ENCODE results near the gene RAB3A. TPM values are rescaled to one million over a fixed set of nuclear protein-coding genes. Genes with fewer than 3 reads are reported as not detected.

Gene RAB3A
- total RNA-seq, 1 donor from 2014 or later: 11.0 TPM

DNA sequence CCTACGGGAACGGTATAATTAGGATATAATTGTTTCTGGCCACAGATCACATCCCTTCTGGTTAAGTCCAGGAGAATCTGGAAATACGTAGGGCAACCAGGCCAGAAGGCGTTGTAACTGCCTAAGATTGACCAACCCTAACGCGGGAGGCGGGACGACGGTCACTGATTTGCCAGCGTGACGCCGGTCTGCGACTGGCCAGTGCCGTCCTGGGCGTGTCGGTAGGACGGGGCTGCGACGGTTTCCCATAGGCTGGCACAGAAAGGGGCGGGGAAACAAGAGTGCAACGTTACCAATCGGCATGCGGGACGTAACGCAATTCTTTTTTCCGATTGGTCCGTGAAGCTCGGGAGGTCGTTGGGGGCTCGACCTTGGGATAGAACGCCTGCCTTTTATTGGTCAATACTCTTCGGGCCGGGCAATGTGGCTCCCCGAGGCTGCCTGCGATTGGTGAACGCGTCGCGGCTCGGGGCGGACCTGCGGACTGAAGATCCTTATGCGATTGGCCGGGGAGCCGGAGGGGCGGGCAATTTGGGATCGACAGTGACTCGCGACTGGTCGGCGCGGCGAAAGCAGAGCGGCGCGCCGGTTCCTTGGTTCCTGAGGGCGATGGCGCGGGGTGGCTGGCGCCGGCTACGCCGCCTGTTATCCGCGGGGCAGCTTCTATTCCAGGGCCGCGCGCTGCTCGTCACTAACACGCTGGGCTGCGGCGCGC, 11.0 kb downstream of the RAB3A start, which contains the start of gene MPV17L2:
Gene MPV17L2, plus strand, starts transcription at position 546 of the 715 bp plus-strand sequence. Its CDS starts 64 bp downstream, at position 610.
- H3K27ac Mint-ChIP-seq: peak within 1 kb of the TSS; percentile 90
- H3K27me3 Mint-ChIP-seq (ENCODE audit: insufficient read depth): no peaks in the 10 kb centered on the region
- peak; percentile 99 for DNase-seq (ENCODE audit: low spot score)
- intact Hi-C loops (cut with micrococcal nuclease): loop anchor here (1.0 to 5.0 kb wide), 12 partner anchors 11 to 349 kb away; partner anchors contain the start of genes ELL, FKBP8, IFI30 and JUND
- H3K36me3 Mint-ChIP-seq (ENCODE audit: low read depth): no peaks in the 10 kb centered on the region
- no peaks in the 10 kb centered on the region for H3K9me3 Mint-ChIP-seq
- peaks cover 20% of the 10 kb centered on the region for H3K4me1 Mint-ChIP-seq (ENCODE audit: low read depth)
- H3K4me3 Mint-ChIP-seq: peak within 1 kb of the TSS; percentile 83

DNA sequence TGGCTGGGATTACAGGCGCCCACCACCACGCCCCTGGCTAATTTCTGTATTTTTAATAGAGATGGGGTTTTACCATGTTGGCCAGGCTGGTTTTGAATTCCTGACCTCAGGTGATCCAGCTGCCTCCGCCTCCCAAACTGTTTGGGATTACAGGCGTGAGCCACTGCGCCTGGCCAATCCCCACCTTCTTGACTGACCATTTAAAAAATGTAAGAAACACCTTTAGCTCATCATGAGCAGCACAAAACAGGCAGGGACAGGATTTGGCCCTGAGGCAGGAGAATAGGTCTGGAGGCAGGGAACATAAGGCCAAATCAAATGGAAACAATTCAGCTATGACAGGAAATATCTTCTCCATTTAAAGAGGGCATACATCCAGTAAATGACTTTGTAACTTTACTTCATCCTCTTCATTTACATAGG, 12.2 kb downstream of the RAB3A start:
- Mint-ChIP-seq H3K27me3 (ENCODE audit: insufficient read depth) (no peaks in the 10 kb centered on the region), H3K4me3 (peak overlapping the region; percentile 83), H3K27ac (peak overlapping the region; percentile 90), H3K9me3 (no peaks in the 10 kb centered on the region), H3K4me1 (ENCODE audit: low read depth) (peaks cover 20% of the 10 kb centered on the region), H3K36me3 (ENCODE audit: low read depth) (no peaks in the 10 kb centered on the region)
- intact Hi-C loops (cut with micrococcal nuclease): loop anchor here (1.0 to 5.0 kb wide), 9 partner anchors 18 to 351 kb away; partner anchors contain the start of genes FKBP8, IFI30, JUND and LSM4
- no peak for DNase-seq (ENCODE audit: low spot score)

DNA sequence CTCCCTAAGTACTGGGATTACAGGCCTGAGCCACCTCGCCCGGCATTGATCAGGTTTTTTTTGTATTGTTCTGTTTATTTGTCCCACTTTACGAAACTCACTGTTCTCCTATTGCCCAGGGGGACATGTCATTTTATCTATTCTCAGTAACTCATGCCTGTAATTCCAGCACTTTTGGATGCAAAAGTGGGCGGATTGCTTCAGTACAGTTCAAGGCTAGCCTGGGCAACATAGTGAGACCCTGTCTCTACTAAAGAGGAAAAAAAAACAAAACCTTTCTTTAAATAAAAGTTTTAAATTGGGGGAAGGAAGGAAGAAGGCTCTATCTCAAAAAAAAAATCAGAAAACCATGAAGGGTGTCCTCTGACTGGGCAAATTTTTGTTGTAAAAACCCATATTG, 13.6 kb downstream of the RAB3A start:
- Mint-ChIP-seq H3K27ac (no peak overlapping the region), H3K9me3 (no peaks in the 10 kb centered on the region), H3K4me3 (no peak overlapping the region), H3K36me3 (ENCODE audit: low read depth) (no peaks in the 10 kb centered on the region), H3K27me3 (ENCODE audit: insufficient read depth) (no peaks in the 10 kb centered on the region), H3K4me1 (ENCODE audit: low read depth) (peaks cover 20% of the 10 kb centered on the region)
- no peak for DNase-seq (ENCODE audit: low spot score)
- intact Hi-C loops (cut with micrococcal nuclease): loop anchor here (5.0 kb wide), 3 partner anchors 42 to 352 kb away; partner anchors contain the start of genes FKBP8 and SSBP4

DNA sequence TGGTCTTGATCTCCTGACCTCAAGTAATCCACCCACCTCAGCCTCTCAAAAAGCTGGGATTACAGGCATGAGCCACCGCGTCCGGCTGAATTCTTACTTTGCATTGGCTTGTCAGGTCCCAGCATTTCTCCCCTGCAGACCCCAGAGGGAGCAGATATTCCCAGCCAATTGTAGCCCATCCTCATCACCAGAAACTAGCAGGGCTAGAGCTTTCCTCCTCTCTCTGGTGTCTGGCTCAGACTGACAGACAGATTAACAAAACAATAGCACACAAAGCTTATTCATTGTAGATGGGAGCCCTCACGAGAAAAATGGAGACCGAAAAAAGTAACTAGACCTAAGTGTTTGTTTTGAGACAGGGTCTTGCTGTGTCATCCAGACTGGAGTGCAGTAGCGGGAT, 18.3 kb downstream of the RAB3A start:
- Mint-ChIP-seq H3K9me3 (no peaks in the 10 kb centered on the region), H3K4me1 (ENCODE audit: low read depth) (no peaks in the 10 kb centered on the region), H3K27me3 (ENCODE audit: insufficient read depth) (no peaks in the 10 kb centered on the region)

DNA sequence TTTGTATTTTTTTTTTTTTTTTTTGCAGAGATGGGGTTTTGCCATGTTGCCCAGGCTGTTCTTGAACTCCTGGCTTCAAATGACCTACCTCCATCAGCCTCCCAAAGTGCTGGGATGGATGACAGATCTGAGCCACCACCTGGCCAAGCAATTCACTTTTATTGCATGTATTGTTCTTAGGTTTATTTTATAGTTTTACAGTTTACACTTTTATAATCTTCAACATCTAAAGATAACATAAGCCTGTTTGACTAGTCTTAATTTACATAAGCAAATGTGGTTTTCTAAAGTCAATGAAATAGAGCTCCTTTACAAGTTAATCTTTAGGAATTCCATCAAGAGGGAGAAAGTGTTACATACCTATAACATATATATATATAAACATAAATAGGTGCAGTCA, 20.3 kb downstream of the RAB3A start:
- H3K4me3 Mint-ChIP-seq: no peak overlapping the region
- intact Hi-C loops (cut with micrococcal nuclease): no loop called here
- no peaks in the 10 kb centered on the region for H3K27me3 Mint-ChIP-seq (ENCODE audit: insufficient read depth)
- H3K36me3 Mint-ChIP-seq (ENCODE audit: low read depth): peaks cover 3% of the 10 kb centered on the region
- no peaks in the 10 kb centered on the region for H3K4me1 Mint-ChIP-seq (ENCODE audit: low read depth)
- no peak overlapping the region for H3K27ac Mint-ChIP-seq
- DNase-seq (ENCODE audit: low spot score): no peak
- no peaks in the 10 kb centered on the region for H3K9me3 Mint-ChIP-seq

More for the DNA sequence above, 18.3 kb downstream of the RAB3A start:
- Mint-ChIP-seq H3K4me3 (no peak overlapping the region), H3K27ac (no peak overlapping the region), H3K36me3 (ENCODE audit: low read depth) (no peaks in the 10 kb centered on the region)
- intact Hi-C loops (cut with micrococcal nuclease): no loop called here
- DNase-seq (ENCODE audit: low spot score): no peak

DNA sequence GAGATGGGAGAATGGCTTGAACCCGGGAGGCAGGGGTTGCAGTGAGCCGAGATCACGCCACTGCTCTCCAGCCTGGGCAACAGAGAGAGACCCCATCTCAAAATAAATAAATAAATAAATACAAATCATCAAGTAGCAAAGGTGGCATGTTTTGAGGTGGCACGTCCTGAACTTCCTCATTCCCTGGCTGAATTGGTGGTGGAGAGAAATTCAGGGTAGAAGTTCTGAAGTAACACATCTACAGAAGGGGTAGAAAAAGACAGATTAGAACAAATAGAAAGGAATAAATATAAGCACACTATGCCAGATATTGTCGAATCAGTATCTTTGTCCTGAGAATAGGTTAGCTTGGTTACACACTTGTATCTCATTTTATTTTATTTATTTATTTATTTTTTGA, 23.9 kb downstream of the RAB3A start:
- no peak overlapping the region for H3K27ac Mint-ChIP-seq
- no peak overlapping the region for H3K4me3 Mint-ChIP-seq
- no peak for DNase-seq (ENCODE audit: low spot score)
- peaks cover 28% of the 10 kb centered on the region for H3K36me3 Mint-ChIP-seq (ENCODE audit: low read depth)
- intact Hi-C loops (cut with micrococcal nuclease): no loop called here
- H3K27me3 Mint-ChIP-seq (ENCODE audit: insufficient read depth): no peaks in the 10 kb centered on the region
- H3K9me3 Mint-ChIP-seq: no peaks in the 10 kb centered on the region
- H3K4me1 Mint-ChIP-seq (ENCODE audit: low read depth): peaks cover 9% of the 10 kb centered on the region

DNA sequence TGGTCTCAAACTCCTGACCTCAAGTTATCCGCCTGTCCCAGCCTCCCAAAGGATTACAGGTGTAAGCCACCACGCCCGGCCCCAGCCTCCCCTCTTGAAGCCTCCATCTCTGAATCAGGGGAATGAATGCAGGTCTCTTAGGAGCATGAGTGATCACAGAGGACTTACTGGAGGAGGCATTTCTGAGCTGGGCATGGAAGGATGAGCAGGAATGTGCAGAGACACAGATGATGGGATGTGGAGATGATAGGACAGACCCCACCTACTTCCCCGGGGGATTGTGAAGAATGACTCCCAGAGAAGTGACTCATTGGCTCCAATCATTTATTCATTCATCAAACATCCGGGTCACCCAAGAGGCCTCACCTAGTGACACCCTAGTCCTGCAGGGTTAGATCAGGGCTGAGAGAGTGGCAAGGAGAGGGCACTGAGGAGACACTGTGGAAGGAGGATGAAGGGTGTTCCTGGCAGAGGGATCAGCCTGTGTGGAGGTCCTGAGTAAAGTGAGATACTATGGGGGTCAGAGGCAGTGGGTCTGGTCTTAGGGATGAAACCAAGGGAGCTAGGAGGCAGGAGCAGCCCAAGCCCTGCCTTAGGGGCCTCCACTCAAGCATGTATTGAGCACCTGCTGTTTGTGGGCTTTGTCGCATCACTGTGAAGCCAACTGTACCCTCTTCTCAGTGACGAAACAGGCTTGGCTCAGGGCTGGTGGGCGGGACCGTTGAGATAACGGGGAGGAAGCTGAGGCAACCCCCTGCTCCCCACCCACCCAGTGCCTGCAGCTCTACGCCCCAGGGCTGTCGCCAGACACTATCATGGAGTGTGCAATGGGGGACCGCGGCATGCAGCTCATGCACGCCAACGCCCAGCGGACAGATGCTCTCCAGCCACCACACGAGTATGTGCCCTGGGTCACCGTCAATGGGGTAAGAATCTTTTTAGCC, 27.2 kb downstream of the RAB3A start:
- Mint-ChIP-seq H3K4me3 (no peak overlapping the region), H3K27ac (no peak overlapping the region)

DNA sequence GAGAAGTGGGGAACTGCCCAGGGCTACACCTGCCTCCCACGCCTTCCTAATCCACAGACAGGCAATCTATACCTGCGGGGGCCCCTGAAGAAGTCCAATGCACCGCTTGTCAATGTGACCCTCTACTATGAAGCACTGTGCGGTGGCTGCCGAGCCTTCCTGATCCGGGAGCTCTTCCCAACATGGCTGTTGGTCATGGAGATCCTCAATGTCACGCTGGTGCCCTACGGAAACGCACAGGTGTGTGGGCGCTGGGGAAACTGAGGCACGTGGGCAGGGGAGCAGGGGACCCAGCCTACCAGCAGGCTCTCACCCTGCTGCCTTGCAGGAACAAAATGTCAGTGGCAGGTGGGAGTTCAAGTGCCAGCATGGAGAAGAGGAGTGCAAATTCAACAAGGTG, 28.9 kb downstream of the RAB3A start:
- no peak for DNase-seq (ENCODE audit: low spot score)
- no peaks in the 10 kb centered on the region for H3K9me3 Mint-ChIP-seq
- peak overlapping the region; percentile 52 for H3K27ac Mint-ChIP-seq
- peaks cover 27% of the 10 kb centered on the region for H3K4me1 Mint-ChIP-seq (ENCODE audit: low read depth)
- peak overlapping the region; percentile 91 for H3K4me3 Mint-ChIP-seq
- H3K27me3 Mint-ChIP-seq (ENCODE audit: insufficient read depth): peaks cover 3% of the 10 kb centered on the region
- intact Hi-C loops (cut with micrococcal nuclease): loop anchor here (5.0 kb wide), 1 partner anchor 168 kb away; the partner anchor contains the start of gene ARRDC2
- peaks cover 30% of the 10 kb centered on the region for H3K36me3 Mint-ChIP-seq (ENCODE audit: low read depth)

More for the DNA sequence above, 27.2 kb downstream of the RAB3A start:
- Mint-ChIP-seq H3K4me1 (ENCODE audit: low read depth) (peaks cover 27% of the 10 kb centered on the region), H3K36me3 (ENCODE audit: low read depth) (peaks cover 30% of the 10 kb centered on the region), H3K27me3 (ENCODE audit: insufficient read depth) (peaks cover 3% of the 10 kb centered on the region), H3K9me3 (no peaks in the 10 kb centered on the region)
- intact Hi-C loops (cut with micrococcal nuclease): no loop called here
- no peak for DNase-seq (ENCODE audit: low spot score)

DNA sequence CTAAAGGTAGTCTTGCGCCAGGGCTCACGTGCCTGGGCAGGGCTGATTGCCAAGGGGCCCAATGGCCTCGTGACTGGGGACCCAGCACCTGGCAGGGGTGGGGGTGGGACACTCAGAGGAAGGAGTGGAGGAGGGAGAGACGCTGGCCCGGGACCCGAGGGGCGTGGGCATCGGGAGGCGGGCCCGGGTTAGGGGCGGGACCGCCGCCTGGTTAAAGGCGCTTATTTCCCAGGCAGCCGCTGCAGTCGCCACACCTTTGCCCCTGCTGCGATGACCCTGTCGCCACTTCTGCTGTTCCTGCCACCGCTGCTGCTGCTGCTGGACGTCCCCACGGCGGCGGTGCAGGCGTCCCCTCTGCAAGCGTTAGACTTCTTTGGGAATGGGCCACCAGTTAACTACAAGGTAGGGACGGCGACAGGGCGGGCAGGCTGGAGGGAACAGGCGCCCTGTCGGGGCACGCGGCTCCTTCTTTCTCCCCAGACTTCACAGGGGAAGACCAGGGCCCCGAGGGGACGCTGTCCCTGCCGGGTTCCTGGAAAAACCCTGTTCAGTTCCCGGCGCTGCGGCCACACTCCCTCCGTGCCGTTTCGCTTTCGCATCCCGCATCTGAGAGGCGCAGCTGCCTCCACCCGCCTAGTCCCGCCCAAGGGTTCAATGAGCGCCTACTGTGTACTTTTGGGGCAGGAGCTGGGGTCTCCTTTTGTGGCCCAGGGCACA, 30.1 kb downstream of the RAB3A start, which contains the start of gene IFI30:
Gene IFI30, plus strand, starts transcription at position 242 of the 717 bp plus-strand sequence. Its CDS starts 29 bp downstream, at position 271.
- Mint-ChIP-seq H3K9me3 (no peaks in the 10 kb centered on the region), H3K4me3 (peak within 1 kb of the TSS; percentile 91), H3K36me3 (ENCODE audit: low read depth) (peaks cover 28% of the 10 kb centered on the region), H3K4me1 (ENCODE audit: low read depth) (peaks cover 27% of the 10 kb centered on the region), H3K27me3 (ENCODE audit: insufficient read depth) (peaks cover 3% of the 10 kb centered on the region), H3K27ac (peak within 1 kb of the TSS; percentile 72)
- peak; percentile 65 for DNase-seq (ENCODE audit: low spot score)
- intact Hi-C loops (cut with micrococcal nuclease): loop anchor here (1.0 to 5.0 kb wide), 3 partner anchors 12 to 166 kb away; partner anchors contain the start of gene ARRDC2

DNA sequence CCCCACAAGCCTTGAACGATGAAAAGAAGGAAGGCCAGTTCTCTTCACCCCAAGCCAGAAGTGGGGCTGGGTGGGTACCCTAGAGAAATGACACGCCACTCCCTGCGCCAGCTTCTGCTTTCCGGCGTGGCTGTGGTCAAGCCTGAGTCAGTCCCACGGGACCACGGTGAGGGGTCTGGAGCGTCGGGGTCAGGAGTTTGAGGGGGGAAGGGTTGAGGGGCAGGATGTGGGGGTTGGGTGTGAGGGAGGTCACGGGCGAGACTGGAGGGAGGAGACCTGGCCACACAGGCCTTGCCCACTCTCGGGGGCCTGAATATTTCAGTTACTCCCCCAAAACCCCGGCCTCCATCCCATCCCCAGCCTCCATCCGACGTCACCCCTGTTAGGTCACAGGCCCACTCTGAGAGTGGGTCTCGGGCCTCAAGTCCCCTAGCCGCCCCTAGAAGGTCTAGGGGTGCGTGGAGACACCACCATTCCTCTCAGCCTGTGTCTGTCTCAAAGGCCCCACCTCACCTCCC, 30.7 kb downstream of the RAB3A start:
- Mint-ChIP-seq H3K27ac (peak overlapping the region; percentile 61), H3K4me1 (ENCODE audit: low read depth) (peaks cover 27% of the 10 kb centered on the region), H3K9me3 (no peaks in the 10 kb centered on the region), H3K4me3 (peak overlapping the region; percentile 91), H3K27me3 (ENCODE audit: insufficient read depth) (peaks cover 3% of the 10 kb centered on the region), H3K36me3 (ENCODE audit: low read depth) (peaks cover 27% of the 10 kb centered on the region)
- intact Hi-C loops (cut with micrococcal nuclease): loop anchor here (1.0 to 5.0 kb wide), 3 partner anchors 12 to 166 kb away; partner anchors contain the start of gene ARRDC2
- no peak for DNase-seq (ENCODE audit: low spot score)

DNA sequence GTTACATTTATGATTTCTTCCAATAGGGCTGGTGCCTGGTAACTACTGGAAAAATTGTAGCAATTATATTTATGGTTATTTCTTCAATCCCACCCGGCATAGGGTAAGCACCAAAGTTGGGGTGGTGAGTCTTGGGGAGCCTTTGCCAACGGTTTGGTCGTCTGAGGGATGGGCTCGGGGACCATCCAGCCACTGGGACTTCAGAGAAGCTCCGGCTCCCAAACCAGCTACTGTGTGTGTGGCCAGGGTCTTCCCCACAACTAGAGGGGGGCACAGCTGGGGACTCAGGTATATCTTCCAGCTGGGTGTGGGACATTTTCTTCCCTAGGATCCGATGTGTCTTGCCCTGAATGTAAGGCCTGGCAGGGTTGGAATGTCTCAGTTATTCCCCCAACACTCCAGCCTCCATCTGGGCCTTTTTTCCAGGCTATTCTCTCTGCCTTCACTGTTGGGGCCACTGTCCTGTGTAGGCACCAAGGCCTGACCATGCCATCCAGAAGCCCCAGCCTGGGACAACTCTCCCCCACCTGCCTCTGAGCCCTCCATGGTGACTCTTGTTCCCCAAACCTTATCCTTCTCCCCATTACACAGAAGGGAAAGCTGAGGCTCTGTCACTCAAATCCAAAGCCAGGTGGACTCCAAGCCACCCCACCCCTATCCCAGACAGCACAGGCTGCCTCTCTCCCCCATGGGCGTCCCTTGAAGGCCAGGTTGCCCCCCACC, 31.4 kb downstream of the RAB3A start:
- Mint-ChIP-seq H3K36me3 (ENCODE audit: low read depth) (peaks cover 24% of the 10 kb centered on the region), H3K27ac (no peak overlapping the region), H3K27me3 (ENCODE audit: insufficient read depth) (peaks cover 3% of the 10 kb centered on the region), H3K4me1 (ENCODE audit: low read depth) (peaks cover 27% of the 10 kb centered on the region), H3K9me3 (no peaks in the 10 kb centered on the region), H3K4me3 (peak overlapping the region; percentile 69)
- intact Hi-C loops (cut with micrococcal nuclease): loop anchor here (1.0 to 5.0 kb wide), 3 partner anchors 11 to 165 kb away; partner anchors contain the start of gene ARRDC2
- DNase-seq (ENCODE audit: low spot score): no peak

All from activated T-helper 1 cell treated with anti-CD3 and anti-CD28 coated beads, Interleukin-12 subunit alpha, Interleukin-12 subunit beta, Interleukin-2, Interleukin-4 antibody, amounts not matched to agents 30 ng/mL and 10 ng/mL and 1 ng/mL, durations not matched to agents 14 hours and 24 hours and 36 hours (primary cell).